HuH-7.5 (cell line): ENCODE data around the gene SLC35B2.

Experiments used
- DNase-seq: peaks from one replicate; pipeline ENCODE4 v3.0.0; 2011; ENCODE audit warnings: low spot score

SLC35B2 gene

GRCh38 chr6:44285552-44286284 is 28.4 kb upstream of the SLC35B2 start:
- no peak for DNase-seq

GRCh38 chr6:44284867-44285266 is 27.5 kb upstream of the SLC35B2 start:
- no peak for DNase-seq

- no peak for DNase-seq
Observed at GRCh38 chr6:44284121-44284520, 26.8 kb upstream of the SLC35B2 start.

GRCh38 chr6:44278774-44279697 is 21.7 kb upstream of the SLC35B2 start:
- DNase-seq = no peak

GRCh38 chr6:44278315-44278714 is 21.0 kb upstream of the SLC35B2 start:
- DNase-seq = no peak

- no peak for DNase-seq
Observed at GRCh38 chr6:44277763-44278162, 20.4 kb upstream of the SLC35B2 start.

- DNase-seq = no peak
Observed at GRCh38 chr6:44276667-44277640, 19.6 kb upstream of the SLC35B2 start.

GRCh38 chr6:44275749-44276648 is 18.7 kb upstream of the SLC35B2 start:
- DNase-seq = no peak

- no peak for DNase-seq
Observed at GRCh38 chr6:44275271-44275748, 18.0 kb upstream of the SLC35B2 start.

- DNase-seq = no peak
Observed at GRCh38 chr6:44273617-44274016, 16.3 kb upstream of the SLC35B2 start.

GRCh38 chr6:44272999-44273566 is 15.8 kb upstream of the SLC35B2 start:
- no peak for DNase-seq

GRCh38 chr6:44272529-44272928 is 15.2 kb upstream of the SLC35B2 start:
- no peak for DNase-seq

GRCh38 chr6:44271914-44272313 is 14.6 kb upstream of the SLC35B2 start:
- no peak for DNase-seq

- DNase-seq = no peak
Observed at GRCh38 chr6:44271406-44271723, 14.0 kb upstream of the SLC35B2 start.

GRCh38 chr6:44270526-44271405 is 13.4 kb upstream of the SLC35B2 start:
- peak; percentile 45 for DNase-seq

- DNase-seq = no peak
Observed at GRCh38 chr6:44269921-44270525, 12.7 kb upstream of the SLC35B2 start, which contains the start of gene TMEM151B. Gene TMEM151B (plus strand): TSS chr6:44270450. CDS start chr6:44270743, 293 bp downstream.

- no peak for DNase-seq
Observed at GRCh38 chr6:44269178-44269920, 12.0 kb upstream of the SLC35B2 start.

GRCh38 chr6:44268095-44268628 is 10.8 kb upstream of the SLC35B2 start:
- peak; percentile 77 for DNase-seq
